Measurements from ENCODE around the gene RXRA.

GRCh38 chr9:134438195-134438788 is 112.0 kb downstream of the RXRA start:
- TF ChIP-seq POLR2AphosphoS5 (IDR thresholded peaks at IDR 0.05; ENCODE audit: low read depth, low read length) = no peak
- no peak for TF ChIP-seq TAF1 (IDR thresholded peaks at IDR 0.05; ENCODE audit: borderline replicate concordance, insufficient read depth, low read length)
- no peak for TF ChIP-seq REST (IDR thresholded peaks at IDR 0.05; ENCODE audit: insufficient read depth in 1 of 2, low read depth in 2 of 2, low read length in 2 of 2)
- no peak for TF ChIP-seq SIN3A (IDR thresholded peaks at IDR 0.05; ENCODE audit: borderline replicate concordance, insufficient read depth, low read length)
- TF ChIP-seq FOXP2 (optimal IDR thresholded peaks at IDR 0.05; ENCODE audit: borderline replicate concordance, extremely low read depth, extremely low read length, insufficient read depth) = no peak
